ENCODE results near the gene CORO1C.
A peak's percentile ranks its signal among the peaks of the same experiment; 100 is the strongest.

CORO1C gene

DNA sequence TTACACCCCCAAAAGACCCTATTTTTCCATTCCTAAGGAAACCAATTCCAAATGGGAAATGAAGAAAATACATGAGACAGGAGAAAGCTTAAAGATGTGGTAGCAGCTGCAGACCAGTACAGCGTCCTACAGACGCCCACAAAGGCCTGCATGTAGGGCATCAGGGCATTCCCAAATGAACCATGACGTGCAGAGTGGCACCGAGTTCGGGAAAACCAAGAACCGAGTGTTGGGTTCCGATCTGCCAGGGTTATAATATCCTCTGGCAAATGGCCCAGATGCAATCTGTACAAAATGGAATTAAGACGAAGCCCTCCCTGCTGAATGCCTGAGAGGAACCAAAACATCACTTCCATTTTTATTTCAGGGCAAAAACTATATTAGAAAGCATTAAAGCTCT, 63.3 kb downstream of the CORO1C start:
- H4K8ac ChIP-seq (ENCODE audit: low read depth, low read length): no peak overlapping the region
- no peak overlapping the region for H3K4me3 ChIP-seq (ENCODE audit: low read depth, low read length)
- no peak overlapping the region for H3K4me2 ChIP-seq (ENCODE audit: low read length)
- peaks cover 8% of the 10 kb centered on the region for H3K79me2 ChIP-seq (ENCODE audit: control insufficient read depth, insufficient read depth, low read length, poor library complexity)
- DNase-seq: no peak
- H3K27me3 ChIP-seq (ENCODE audit: insufficient read depth, low read length): no peaks in the 10 kb centered on the region
- H2BK5ac ChIP-seq (ENCODE audit: low read depth, low read length, poor library complexity): no peak overlapping the region
- H2AFZ ChIP-seq (ENCODE audit: insufficient read depth, low read length, poor library complexity): no peak overlapping the region
- no CpG with 5 or more reads among the region's 8 CpGs for WGBS (ENCODE audit: extremely low coverage, insufficient coverage, insufficient read length)
- H3K18ac ChIP-seq (ENCODE audit: low read length): no peak overlapping the region
- H4K12ac ChIP-seq (ENCODE audit: low read depth, low read length): no peak overlapping the region
- no peak overlapping the region for H3K27ac ChIP-seq (ENCODE audit: low read depth, low read length)
- peak overlapping the region; percentile 41 for H2AK5ac ChIP-seq (ENCODE audit: low read length)
- peak overlapping the region; percentile 53 for H3K14ac ChIP-seq (ENCODE audit: low read length)
- no peak overlapping the region for H3K23ac ChIP-seq (ENCODE audit: low read length)
- H3K9me3 ChIP-seq (ENCODE audit: insufficient read depth, low read depth, low read length): no peaks in the 10 kb centered on the region
- H3K4me1 ChIP-seq (ENCODE audit: control insufficient read depth in 1 of 2, insufficient read depth in 2 of 2, low read length in 2 of 2): peaks cover 13% of the 10 kb centered on the region in 2 experiments
- peak overlapping the region; percentile 24 for H2BK120ac ChIP-seq (ENCODE audit: insufficient read depth, low read length, poor library complexity)
- H3K4ac ChIP-seq (ENCODE audit: low read depth, low read length): peak overlapping the region; percentile 67
- peaks cover 7 to 10% of the 10 kb centered on the region in 2 experiments for H3K36me3 ChIP-seq (ENCODE audit: control insufficient read depth in 1 of 2, insufficient read depth in 2 of 2, low read length in 2 of 2)
- H3K79me1 ChIP-seq (ENCODE audit: low read length): no peaks in the 10 kb centered on the region
- peak overlapping the region; percentile 39 for H2BK12ac ChIP-seq (ENCODE audit: low read length)
- peak overlapping the region; percentile 57 for H4K91ac ChIP-seq (ENCODE audit: low read depth, low read length)
- H3K9ac ChIP-seq (ENCODE audit: low read length): no peak overlapping the region

DNA sequence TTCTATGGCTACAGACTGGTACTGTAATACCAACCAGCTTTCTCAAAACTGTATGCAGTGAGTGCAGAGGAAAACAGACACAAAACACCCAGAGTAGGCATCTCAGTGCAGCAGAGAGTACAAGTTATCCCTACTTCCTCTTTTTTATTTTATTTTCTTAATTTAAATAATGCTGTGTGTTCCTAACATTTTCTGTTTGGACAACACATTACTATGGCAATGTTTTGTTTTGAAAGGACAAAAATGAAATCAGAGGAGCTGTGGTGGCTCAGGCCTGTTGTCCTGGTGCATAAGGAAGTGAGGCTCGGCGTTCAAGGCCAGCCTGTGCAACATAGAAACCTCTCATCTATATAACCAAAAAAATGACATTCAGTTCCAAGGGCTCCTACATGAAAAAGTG, 64.0 kb downstream of the CORO1C start:
- H3K36me3 ChIP-seq (ENCODE audit: control insufficient read depth in 1 of 2, insufficient read depth in 2 of 2, low read length in 2 of 2): peaks cover 7 to 10% of the 10 kb centered on the region in 2 experiments
- peak overlapping the region; percentile 70 for H3K4ac ChIP-seq (ENCODE audit: low read depth, low read length)
- no peak overlapping the region for H3K4me2 ChIP-seq (ENCODE audit: low read length)
- no peak for DNase-seq
- H3K79me2 ChIP-seq (ENCODE audit: control insufficient read depth, insufficient read depth, low read length, poor library complexity): peaks cover 8% of the 10 kb centered on the region
- no peak overlapping the region for H4K8ac ChIP-seq (ENCODE audit: low read depth, low read length)
- WGBS (ENCODE audit: extremely low coverage, insufficient coverage, insufficient read length): no CpG with 5 or more reads among the region's 2 CpGs
- H3K9ac ChIP-seq (ENCODE audit: low read length): no peak overlapping the region
- H3K23ac ChIP-seq (ENCODE audit: low read length): no peak overlapping the region
- no peak overlapping the region for H4K91ac ChIP-seq (ENCODE audit: low read depth, low read length)
- H2BK5ac ChIP-seq (ENCODE audit: low read depth, low read length, poor library complexity): no peak overlapping the region
- no peak overlapping the region for H2BK120ac ChIP-seq (ENCODE audit: insufficient read depth, low read length, poor library complexity)
- H3K79me1 ChIP-seq (ENCODE audit: low read length): no peaks in the 10 kb centered on the region
- no peaks in the 10 kb centered on the region for H3K9me3 ChIP-seq (ENCODE audit: insufficient read depth, low read depth, low read length)
- no peak overlapping the region for H3K27ac ChIP-seq (ENCODE audit: low read depth, low read length)
- H3K27me3 ChIP-seq (ENCODE audit: insufficient read depth, low read length): no peaks in the 10 kb centered on the region
- H3K18ac ChIP-seq (ENCODE audit: low read length): no peak overlapping the region
- no peak overlapping the region for H3K4me3 ChIP-seq (ENCODE audit: low read depth, low read length)
- H2BK12ac ChIP-seq (ENCODE audit: low read length): no peak overlapping the region
- no peak overlapping the region for H2AFZ ChIP-seq (ENCODE audit: insufficient read depth, low read length, poor library complexity)
- no peak overlapping the region for H2AK5ac ChIP-seq (ENCODE audit: low read length)
- H3K4me1 ChIP-seq (ENCODE audit: control insufficient read depth in 1 of 2, insufficient read depth in 2 of 2, low read length in 2 of 2): peaks cover 13% of the 10 kb centered on the region in 2 experiments
- H4K12ac ChIP-seq (ENCODE audit: low read depth, low read length): no peak overlapping the region
- H3K14ac ChIP-seq (ENCODE audit: low read length): no peak overlapping the region

DNA sequence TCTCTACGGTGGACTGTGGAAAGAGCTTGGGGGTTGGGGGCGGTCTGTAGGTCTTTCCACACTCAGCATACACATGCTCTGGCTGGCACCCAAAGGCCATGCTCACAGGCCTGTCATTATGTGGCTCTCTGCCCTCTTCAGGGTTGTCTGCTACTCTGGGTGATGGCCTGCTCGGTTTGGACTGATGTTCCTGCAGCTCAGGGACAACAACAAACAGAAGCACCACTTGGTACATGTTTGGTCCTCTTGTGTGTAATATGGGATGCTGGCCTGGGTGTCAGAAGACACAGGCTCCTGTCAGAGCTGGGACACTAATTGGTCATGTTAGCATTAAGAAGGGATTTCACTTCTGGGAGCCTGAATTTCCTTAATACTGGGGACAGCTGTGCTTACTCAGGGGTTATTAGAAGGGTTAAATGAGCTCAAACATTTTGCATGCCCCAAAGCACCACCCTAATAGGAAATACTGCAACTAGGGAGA, 64.9 kb downstream of the CORO1C start:
- Histone ChIP-seq H3K27me3 (ENCODE audit: insufficient read depth, low read length) (no peaks in the 10 kb centered on the region), H2AFZ (ENCODE audit: insufficient read depth, low read length, poor library complexity) (no peak overlapping the region), H3K4ac (ENCODE audit: low read depth, low read length) (no peak overlapping the region), H3K79me2 (ENCODE audit: control insufficient read depth, insufficient read depth, low read length, poor library complexity) (peaks cover 8% of the 10 kb centered on the region), H4K8ac (ENCODE audit: low read depth, low read length) (no peak overlapping the region), H3K4me2 (ENCODE audit: low read length) (no peak overlapping the region), H3K36me3 (ENCODE audit: control insufficient read depth in 1 of 2, insufficient read depth in 2 of 2, low read length in 2 of 2) (peaks cover 8 to 13% of the 10 kb centered on the region in 2 experiments), H3K4me3 (ENCODE audit: low read depth, low read length) (no peak overlapping the region), H3K9me3 (ENCODE audit: insufficient read depth, low read depth, low read length) (no peaks in the 10 kb centered on the region), H2BK5ac (ENCODE audit: low read depth, low read length, poor library complexity) (no peak overlapping the region), H2BK120ac (ENCODE audit: insufficient read depth, low read length, poor library complexity) (no peak overlapping the region), H3K14ac (ENCODE audit: low read length) (no peak overlapping the region), H2BK12ac (ENCODE audit: low read length) (no peak overlapping the region), H3K79me1 (ENCODE audit: low read length) (no peaks in the 10 kb centered on the region), H2AK5ac (ENCODE audit: low read length) (no peak overlapping the region), H3K4me1 (ENCODE audit: control insufficient read depth in 1 of 2, insufficient read depth in 2 of 2, low read length in 2 of 2) (peaks cover 13% of the 10 kb centered on the region in 2 experiments), H3K27ac (ENCODE audit: low read depth, low read length) (peak overlapping the region; percentile 43), H3K18ac (ENCODE audit: low read length) (peak overlapping the region; percentile 9), H4K12ac (ENCODE audit: low read depth, low read length) (no peak overlapping the region), H4K91ac (ENCODE audit: low read depth, low read length) (no peak overlapping the region), H3K23ac (ENCODE audit: low read length) (no peak overlapping the region), H3K9ac (ENCODE audit: low read length) (no peak overlapping the region)
- DNase-seq: no peak
- no CpG with 5 or more reads among the region's 3 CpGs for WGBS (ENCODE audit: extremely low coverage, insufficient coverage, insufficient read length)

DNA sequence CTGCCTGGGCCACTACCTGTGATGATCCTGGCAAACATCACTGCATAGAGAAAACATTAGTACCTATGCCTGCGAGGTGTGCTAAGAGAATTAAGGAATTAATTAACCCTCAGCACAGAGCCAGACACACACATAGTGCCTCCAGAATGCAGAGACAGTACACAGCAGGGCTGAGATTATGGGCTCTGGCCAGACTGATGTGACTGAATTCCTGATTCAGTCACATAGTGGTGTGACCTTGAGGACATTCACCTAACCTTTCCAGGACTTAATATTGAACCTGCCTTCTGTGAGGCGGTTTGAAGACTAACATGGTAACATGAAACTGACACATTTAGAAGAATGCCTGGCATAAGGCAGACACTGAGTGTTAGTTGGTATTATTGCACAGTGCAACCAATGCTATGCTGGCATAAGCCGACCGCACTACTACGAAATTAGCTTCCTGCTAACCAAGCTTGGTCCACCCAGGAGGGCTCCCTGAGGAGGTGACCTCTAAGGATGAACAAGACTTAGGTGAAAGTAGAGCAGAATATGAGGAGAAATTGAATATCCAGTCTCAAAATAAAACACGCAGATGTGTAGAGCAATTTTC, 65.6 kb downstream of the CORO1C start:
- WGBS (ENCODE audit: extremely low coverage, insufficient coverage, insufficient read length): no CpG with 5 or more reads among the region's 6 CpGs
- Histone ChIP-seq H3K9ac (ENCODE audit: low read length) (no peak overlapping the region), H4K8ac (ENCODE audit: low read depth, low read length) (no peak overlapping the region), H3K4me3 (ENCODE audit: low read depth, low read length) (no peak overlapping the region), H4K91ac (ENCODE audit: low read depth, low read length) (no peak overlapping the region), H4K12ac (ENCODE audit: low read depth, low read length) (no peak overlapping the region), H3K4me2 (ENCODE audit: low read length) (no peak overlapping the region), H3K79me2 (ENCODE audit: control insufficient read depth, insufficient read depth, low read length, poor library complexity) (peaks cover 8% of the 10 kb centered on the region), H3K27me3 (ENCODE audit: insufficient read depth, low read length) (no peaks in the 10 kb centered on the region), H2BK5ac (ENCODE audit: low read depth, low read length, poor library complexity) (no peak overlapping the region), H2AFZ (ENCODE audit: insufficient read depth, low read length, poor library complexity) (no peak overlapping the region), H3K14ac (ENCODE audit: low read length) (no peak overlapping the region), H3K4me1 (ENCODE audit: control insufficient read depth in 1 of 2, insufficient read depth in 2 of 2, low read length in 2 of 2) (peaks cover 13% of the 10 kb centered on the region in 2 experiments), H3K23ac (ENCODE audit: low read length) (no peak overlapping the region), H3K18ac (ENCODE audit: low read length) (no peak overlapping the region), H3K4ac (ENCODE audit: low read depth, low read length) (no peak overlapping the region), H2AK5ac (ENCODE audit: low read length) (no peak overlapping the region), H2BK12ac (ENCODE audit: low read length) (no peak overlapping the region), H3K27ac (ENCODE audit: low read depth, low read length) (peak overlapping the region; percentile 43), H3K9me3 (ENCODE audit: insufficient read depth, low read depth, low read length) (no peaks in the 10 kb centered on the region), H2BK120ac (ENCODE audit: insufficient read depth, low read length, poor library complexity) (no peak overlapping the region), H3K79me1 (ENCODE audit: low read length) (no peaks in the 10 kb centered on the region), H3K36me3 (ENCODE audit: control insufficient read depth in 1 of 2, insufficient read depth in 2 of 2, low read length in 2 of 2) (peaks cover 8 to 13% of the 10 kb centered on the region in 2 experiments)
- no peak for DNase-seq
